ENCODE results near the gene KCTD13. TPM values are rescaled to one million over a fixed set of nuclear protein-coding genes. Genes with fewer than 3 reads are reported as not detected.

Gene KCTD13
- polyA plus RNA-seq, 1 of the 3 experiments (the other 2 are of a cell fraction): 31.0 TPM

DNA sequence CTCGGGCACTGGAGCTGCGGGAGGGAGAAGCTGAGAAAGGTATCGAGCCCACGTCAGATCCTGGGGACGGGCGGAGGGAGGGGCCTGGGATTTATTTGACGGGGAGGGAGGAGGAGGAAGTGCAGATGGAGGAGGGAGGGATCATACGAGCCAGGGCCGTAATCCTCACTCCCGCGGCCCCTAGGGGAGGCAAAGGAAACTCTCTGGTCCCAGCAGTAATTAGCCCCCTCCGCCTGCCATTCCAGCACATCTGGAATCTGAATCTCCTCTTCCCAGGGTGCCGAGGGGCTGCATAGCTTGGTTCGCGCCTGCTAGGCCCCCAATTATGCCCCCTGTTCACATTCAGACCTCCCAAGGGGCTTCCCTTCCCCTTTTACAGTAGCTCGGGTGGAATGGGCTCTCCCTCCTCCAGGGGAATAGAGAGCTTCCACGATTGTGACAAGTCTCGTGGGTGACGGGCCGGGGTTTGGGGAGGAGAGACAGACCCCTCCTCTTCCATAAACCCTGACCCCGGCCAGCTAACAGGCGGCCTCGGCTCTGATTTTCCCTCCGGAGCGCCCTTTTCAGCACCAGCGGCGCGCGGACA is 26.4 kb downstream of the KCTD13 start, which contains the start of gene SEZ6L2 (continued):
- TF ChIP-seq PBX3 (IDR thresholded peaks at IDR 0.05) (0 out of 2 replicates have a peak, but pooled peaks have one; percentile 14), MXI1 (IDR thresholded peaks at IDR 0.05; ENCODE audit: low read depth, low read length) (peak; percentile 26), JUND (IDR thresholded peaks at IDR 0.05) (no peak), SIN3A (IDR thresholded peaks at IDR 0.05; ENCODE audit: borderline replicate concordance, low read depth, low read length) (0 out of 2 replicates have a peak, but pooled peaks have one; percentile 49), TAF1 (IDR thresholded peaks at IDR 0.05; ENCODE audit: borderline replicate concordance, low read depth, low read length) (no peak; the same call in 1 of the 2 replicates), GABPA (IDR thresholded peaks at IDR 0.05; ENCODE audit: low read depth) (peak; percentile 60), FOXJ3 (CRISPR knock-in tag; IDR thresholded peaks at IDR 0.05) (no peak), TCF12 (IDR thresholded peaks at IDR 0.05) (no peak), RAD21 (IDR thresholded peaks at IDR 0.05; ENCODE audit: low read length) (no peak), ELF1 (IDR thresholded peaks at IDR 0.05) (0 out of 2 replicates have a peak, but pooled peaks have one; percentile 20)

GRCh38 chr16:29898804-29899515 is 27.1 kb downstream of the KCTD13 start:
- WGBS (ENCODE audit: low lambda C conversion rate): under 1% methylated on average over 24 of the region's 25 CpGs
- TF ChIP-seq CHD2 (IDR thresholded peaks at IDR 0.05; ENCODE audit: low read length, partially characterized antibody) (peak; percentile 88), ZBTB33 (IDR thresholded peaks at IDR 0.05; ENCODE audit: borderline replicate concordance, low read depth) (peak; percentile 75; the same call in 1 of the 2 replicates), NRF1 (IDR thresholded peaks at IDR 0.05; ENCODE audit: low read depth, low read length) (no peak), POLR2AphosphoS5 (IDR thresholded peaks at IDR 0.05; ENCODE audit: low read depth, low read length) (0 out of 2 replicates have a peak, but pooled peaks have one; percentile 59), RCOR1 (IDR thresholded peaks at IDR 0.05; ENCODE audit: low read length) (no peak)
- Histone ChIP-seq H3K27ac (ENCODE audit: low read depth in 2 of 2, low read length in 1 of 2) (peak overlapping the region; percentile 85 to 94), H3K27me3 (ENCODE audit: insufficient read depth) (no peaks in the 10 kb centered on the region), H3K36me3 (replicated peaks in 1 of 2; ENCODE audit: control insufficient read depth in 1 of 2, insufficient read depth in 2 of 2, low read length in 1 of 2) (peaks cover 4 to 5% of the 10 kb centered on the region in 2 experiments), H3K4me2 (peak overlapping the region; percentile 100), H3K4me1 (ENCODE audit: control insufficient read depth in 1 of 2, insufficient read depth in 2 of 2, low read depth in 1 of 2, low read length in 1 of 2) (peaks cover 0 to 20% of the 10 kb centered on the region in 2 experiments; a peak in 1 of 4 replicates), H3F3A (replicated peaks; ENCODE audit: insufficient read depth) (peaks cover 15% of the 10 kb centered on the region), H3K9me2 (no peaks in the 10 kb centered on the region), H3K79me2 (ENCODE audit: insufficient read depth) (peaks cover 32% of the 10 kb centered on the region), H4K20me1 (ENCODE audit: insufficient read depth) (0 out of 2 replicates have a peak, but pooled peaks cover 3% of the 10 kb centered on the region), H3K9me3 (no peaks in the 10 kb centered on the region), H3K9ac (peak overlapping the region; percentile 77), H3K4me3 (ENCODE audit: low read depth in 2 of 2, low read length in 1 of 2) (peak overlapping the region; percentile 54 to 89), H2AFZ (ENCODE audit: low read depth) (peak overlapping the region; percentile 79; the same call in 1 of the 2 replicates)
- DNase-seq: peak; percentile 92
- ChIA-PET POLR2A (interaction anchor here (0.5 to 3.2 kb wide), 10 partner anchors 12 to 1077 kb away, joined by 3 to 12 read pairs (median 3); partner anchors contain the start of genes HIRIP3, KIF22 and TAOK2), CTCF (interaction anchor here (0.7 to 3.3 kb wide), 11 partner anchors 8 to 161 kb away, joined by 3 to 14 read pairs (median 5); partner anchors contain the start of genes CDIPT, PAGR1, PRRT2 and TLCD3B)

Measured in SK-N-SH (cell line).